WI38 (cell line): ENCODE results near the gene RCOR1.

Source experiments
- H3K4me3 ChIP-seq: 2 replicates; pipeline ENCODE4 v1.5.1; 2011; ENCODE audit warnings: low read depth, mild to moderate bottlenecking, control low read depth, low read length
- TF ChIP-seq, protein P1 (sequence below): IDR thresholded peaks from 2 replicates; pipeline ENCODE4 v1.5.1; 2012; ENCODE audit warnings: low read depth, mild to moderate bottlenecking, control low read depth, low read length

The RCOR1 gene

DNA sequence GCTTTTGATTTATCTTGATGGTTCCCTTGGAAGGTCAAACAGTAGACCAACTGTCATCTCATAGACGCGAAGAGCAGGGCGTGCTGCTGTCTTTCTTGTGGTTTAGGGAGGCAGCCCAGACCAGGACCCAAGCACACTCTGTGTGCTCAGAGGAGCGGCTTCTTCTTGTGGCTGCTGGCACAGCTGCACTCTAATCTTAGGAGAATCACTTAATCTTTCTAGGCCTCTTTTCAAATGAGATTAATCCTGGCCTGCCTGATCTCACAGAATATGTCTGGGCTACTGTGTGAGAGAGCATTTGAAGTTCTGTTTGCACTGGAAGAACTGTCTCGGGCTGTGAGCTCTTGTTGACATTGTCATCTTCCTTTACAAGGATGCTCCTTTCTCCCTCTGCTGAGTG is 124.8 kb downstream of the RCOR1 start:
- TF ChIP-seq, protein P1, sequence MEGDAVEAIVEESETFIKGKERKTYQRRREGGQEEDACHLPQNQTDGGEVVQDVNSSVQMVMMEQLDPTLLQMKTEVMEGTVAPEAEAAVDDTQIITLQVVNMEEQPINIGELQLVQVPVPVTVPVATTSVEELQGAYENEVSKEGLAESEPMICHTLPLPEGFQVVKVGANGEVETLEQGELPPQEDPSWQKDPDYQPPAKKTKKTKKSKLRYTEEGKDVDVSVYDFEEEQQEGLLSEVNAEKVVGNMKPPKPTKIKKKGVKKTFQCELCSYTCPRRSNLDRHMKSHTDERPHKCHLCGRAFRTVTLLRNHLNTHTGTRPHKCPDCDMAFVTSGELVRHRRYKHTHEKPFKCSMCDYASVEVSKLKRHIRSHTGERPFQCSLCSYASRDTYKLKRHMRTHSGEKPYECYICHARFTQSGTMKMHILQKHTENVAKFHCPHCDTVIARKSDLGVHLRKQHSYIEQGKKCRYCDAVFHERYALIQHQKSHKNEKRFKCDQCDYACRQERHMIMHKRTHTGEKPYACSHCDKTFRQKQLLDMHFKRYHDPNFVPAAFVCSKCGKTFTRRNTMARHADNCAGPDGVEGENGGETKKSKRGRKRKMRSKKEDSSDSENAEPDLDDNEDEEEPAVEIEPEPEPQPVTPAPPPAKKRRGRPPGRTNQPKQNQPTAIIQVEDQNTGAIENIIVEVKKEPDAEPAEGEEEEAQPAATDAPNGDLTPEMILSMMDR, result no peak
- H3K4me3 ChIP-seq, result no peak overlapping the region

- TF ChIP-seq, protein P1, result no peak
- no peak overlapping the region for H3K4me3 ChIP-seq
These were observed 130.2 kb downstream of the RCOR1 start for GRCh38 chr14:102722646-102723045.

- TF ChIP-seq, protein P1, result no peak
- H3K4me3 ChIP-seq, result no peak overlapping the region
These were observed 131.2 kb downstream of the RCOR1 start for GRCh38 chr14:102723650-102724049.

GRCh38 chr14:102726191-102726949 is 133.9 kb downstream of the RCOR1 start:
- no peak overlapping the region for H3K4me3 ChIP-seq
- TF ChIP-seq, protein P1, result no peak

DNA sequence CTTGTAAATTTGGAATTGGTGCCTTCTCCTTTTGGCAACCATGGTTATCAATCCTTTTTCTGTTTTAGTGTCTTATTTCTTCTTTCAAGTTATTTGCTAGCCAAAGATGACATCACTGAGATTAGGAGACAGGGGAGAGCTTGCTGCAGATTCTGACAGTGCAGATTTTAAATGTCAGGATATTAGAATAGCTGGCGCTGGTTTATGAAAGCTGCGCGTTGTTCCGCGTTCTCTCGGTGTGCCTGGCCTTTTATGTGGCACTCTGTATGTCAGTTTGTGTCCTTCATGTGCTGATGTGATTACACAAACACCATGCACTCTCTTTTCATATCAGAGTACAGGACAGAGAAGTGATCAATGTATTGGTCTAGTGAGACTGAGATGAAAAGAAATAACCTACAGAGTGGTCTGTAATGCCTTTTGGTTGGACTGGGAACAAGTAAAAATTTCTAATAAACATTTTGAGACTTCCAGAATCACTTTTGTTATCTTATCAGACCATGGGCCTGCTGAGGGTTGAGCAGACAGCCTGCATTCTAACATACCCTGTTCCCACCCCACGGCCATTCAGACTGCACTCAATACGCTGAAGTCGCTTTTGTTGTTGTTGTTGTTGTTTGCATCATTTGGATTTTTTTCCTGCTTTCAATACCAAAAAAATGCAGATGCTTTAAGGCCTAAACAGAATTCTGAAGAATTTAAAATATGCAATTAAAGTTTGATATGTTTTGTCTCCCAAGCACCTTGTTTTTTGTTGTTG is 135.1 kb downstream of the RCOR1 start:
- H3K4me3 ChIP-seq, result no peak overlapping the region
- TF ChIP-seq, protein P1, result no peak

GRCh38 chr14:102728501-102728900 is 136.1 kb downstream of the RCOR1 start:
- H3K4me3 ChIP-seq, result no peak overlapping the region
- TF ChIP-seq, protein P1, result no peak

DNA sequence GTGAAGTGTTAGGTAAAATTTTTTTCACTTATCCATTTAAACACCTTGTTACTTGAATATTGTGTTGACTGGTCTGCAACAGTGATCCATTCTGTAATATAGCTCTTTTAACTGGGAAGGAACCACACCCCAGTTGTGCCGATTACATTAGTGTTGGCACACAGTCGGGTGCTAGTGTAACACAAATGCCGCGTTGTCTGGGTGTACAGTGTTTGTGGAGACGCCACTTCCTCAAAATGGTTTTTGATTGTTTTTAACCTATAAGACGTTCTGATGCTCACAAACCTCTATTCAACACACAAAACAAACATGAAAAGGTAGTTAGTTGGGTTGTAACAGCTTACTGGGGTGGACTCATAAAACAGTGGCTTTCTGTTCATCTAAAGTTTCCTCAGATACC is 136.8 kb downstream of the RCOR1 start:
- no peak overlapping the region for H3K4me3 ChIP-seq
- TF ChIP-seq, protein P1, result no peak
